Measurements from ENCODE around the gene IL17D.

Gene IL17D

DNA sequence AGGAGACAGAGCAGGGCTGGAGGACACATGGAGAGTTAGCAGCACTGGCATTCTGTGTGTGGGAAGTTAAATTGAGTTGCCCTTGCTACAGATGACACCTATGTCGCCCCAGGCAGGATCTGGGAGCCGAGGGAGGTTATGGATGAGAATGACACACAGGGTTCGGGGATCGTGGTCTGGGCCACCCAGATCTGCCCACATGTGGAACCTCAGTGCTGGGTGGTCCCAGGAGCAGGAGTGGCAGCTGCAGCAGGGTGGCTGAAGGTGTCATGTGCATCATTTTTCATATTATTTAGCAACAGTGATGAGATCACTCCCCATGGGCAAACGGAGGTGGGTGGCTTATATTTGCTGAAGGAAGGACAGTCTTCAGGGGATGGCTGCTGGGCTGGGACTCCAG is 3.2 kb downstream of the IL17D start:
- Histone ChIP-seq H3K36me3 (no peaks in the 10 kb centered on the region), H3K9me3 (no peaks in the 10 kb centered on the region), H3K4me1 (no peaks in the 10 kb centered on the region), H3K4me3 (ENCODE audit: low read depth, low read length) (no peak overlapping the region), H3K27me3 (peaks cover 4% of the 10 kb centered on the region)
- TF ChIP-seq, protein P1, sequence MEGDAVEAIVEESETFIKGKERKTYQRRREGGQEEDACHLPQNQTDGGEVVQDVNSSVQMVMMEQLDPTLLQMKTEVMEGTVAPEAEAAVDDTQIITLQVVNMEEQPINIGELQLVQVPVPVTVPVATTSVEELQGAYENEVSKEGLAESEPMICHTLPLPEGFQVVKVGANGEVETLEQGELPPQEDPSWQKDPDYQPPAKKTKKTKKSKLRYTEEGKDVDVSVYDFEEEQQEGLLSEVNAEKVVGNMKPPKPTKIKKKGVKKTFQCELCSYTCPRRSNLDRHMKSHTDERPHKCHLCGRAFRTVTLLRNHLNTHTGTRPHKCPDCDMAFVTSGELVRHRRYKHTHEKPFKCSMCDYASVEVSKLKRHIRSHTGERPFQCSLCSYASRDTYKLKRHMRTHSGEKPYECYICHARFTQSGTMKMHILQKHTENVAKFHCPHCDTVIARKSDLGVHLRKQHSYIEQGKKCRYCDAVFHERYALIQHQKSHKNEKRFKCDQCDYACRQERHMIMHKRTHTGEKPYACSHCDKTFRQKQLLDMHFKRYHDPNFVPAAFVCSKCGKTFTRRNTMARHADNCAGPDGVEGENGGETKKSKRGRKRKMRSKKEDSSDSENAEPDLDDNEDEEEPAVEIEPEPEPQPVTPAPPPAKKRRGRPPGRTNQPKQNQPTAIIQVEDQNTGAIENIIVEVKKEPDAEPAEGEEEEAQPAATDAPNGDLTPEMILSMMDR (IDR thresholded peaks at IDR 0.05; ENCODE audit: low read depth, low read length) = no peak
- no peak for DNase-seq

GRCh38 chr13:20708216-20708615 is 4.7 kb downstream of the IL17D start:
- H3K9me3 ChIP-seq = no peaks in the 10 kb centered on the region
- no peaks in the 10 kb centered on the region for H3K36me3 ChIP-seq
- no peaks in the 10 kb centered on the region for H3K27me3 ChIP-seq
- TF ChIP-seq, protein P1 (IDR thresholded peaks at IDR 0.05; ENCODE audit: low read depth, low read length) = no peak
- H3K4me3 ChIP-seq (ENCODE audit: low read depth, low read length) = no peak overlapping the region
- no peak for DNase-seq
- H3K4me1 ChIP-seq = peaks cover 2% of the 10 kb centered on the region; the same call in 1 of the 2 replicates

- no peaks in the 10 kb centered on the region for H3K9me3 ChIP-seq
- TF ChIP-seq, protein P1 (IDR thresholded peaks at IDR 0.05; ENCODE audit: low read depth, low read length) = no peak
- peaks cover 2% of the 10 kb centered on the region; the same call in 1 of the 2 replicates for H3K4me1 ChIP-seq
- H3K36me3 ChIP-seq = no peaks in the 10 kb centered on the region
- no peak overlapping the region for H3K4me3 ChIP-seq (ENCODE audit: low read depth, low read length)
- H3K27me3 ChIP-seq = no peaks in the 10 kb centered on the region
- no peak for DNase-seq
These were observed 5.9 kb downstream of the IL17D start for GRCh38 chr13:20709369-20709768.

GRCh38 chr13:20709782-20710181 is 6.3 kb downstream of the IL17D start:
- Histone ChIP-seq H3K4me1 (peaks cover 2% of the 10 kb centered on the region; the same call in 1 of the 2 replicates), H3K9me3 (no peaks in the 10 kb centered on the region), H3K36me3 (no peaks in the 10 kb centered on the region), H3K27me3 (no peaks in the 10 kb centered on the region), H3K4me3 (ENCODE audit: low read depth, low read length) (no peak overlapping the region)
- TF ChIP-seq, protein P1 (IDR thresholded peaks at IDR 0.05; ENCODE audit: low read depth, low read length) = no peak
- no peak for DNase-seq

- TF ChIP-seq, protein P1 (IDR thresholded peaks at IDR 0.05; ENCODE audit: low read depth, low read length) = no peak
- Histone ChIP-seq H3K36me3 (no peaks in the 10 kb centered on the region), H3K9me3 (no peaks in the 10 kb centered on the region), H3K27me3 (no peaks in the 10 kb centered on the region), H3K4me3 (ENCODE audit: low read depth, low read length) (no peak overlapping the region), H3K4me1 (peaks cover 2% of the 10 kb centered on the region; the same call in 1 of the 2 replicates)
- DNase-seq = no peak
These were observed 8.0 kb downstream of the IL17D start for GRCh38 chr13:20711301-20712044.

DNA sequence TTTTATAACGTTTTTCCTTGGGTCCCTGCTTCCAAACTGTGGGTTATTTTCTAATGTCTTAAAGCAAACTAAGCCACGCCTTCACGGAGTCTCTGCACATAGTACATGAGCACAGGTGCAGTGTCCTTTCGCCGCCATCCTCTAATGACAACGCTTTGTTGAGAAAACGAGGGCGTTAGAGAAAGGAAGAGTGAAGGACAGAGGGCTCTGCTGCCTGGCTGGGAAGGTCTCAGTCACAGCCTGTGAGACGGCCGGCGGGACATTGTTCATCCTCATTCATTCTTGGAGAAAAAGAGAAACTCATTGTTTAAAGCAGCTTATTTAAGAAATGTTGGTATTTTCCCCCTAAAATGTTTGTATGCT is 9.5 kb downstream of the IL17D start:
- no peaks in the 10 kb centered on the region for H3K9me3 ChIP-seq
- H3K4me3 ChIP-seq (ENCODE audit: low read depth, low read length) = peak overlapping the region; percentile 13; the same call in 1 of the 2 replicates
- H3K4me1 ChIP-seq = peaks cover 2% of the 10 kb centered on the region; the same call in 1 of the 2 replicates
- DNase-seq = no peak
- H3K36me3 ChIP-seq = no peaks in the 10 kb centered on the region
- TF ChIP-seq, protein P1 (IDR thresholded peaks at IDR 0.05; ENCODE audit: low read depth, low read length) = no peak
- no peaks in the 10 kb centered on the region for H3K27me3 ChIP-seq
